ENCODE data around the gene GRIK4.

DNA sequence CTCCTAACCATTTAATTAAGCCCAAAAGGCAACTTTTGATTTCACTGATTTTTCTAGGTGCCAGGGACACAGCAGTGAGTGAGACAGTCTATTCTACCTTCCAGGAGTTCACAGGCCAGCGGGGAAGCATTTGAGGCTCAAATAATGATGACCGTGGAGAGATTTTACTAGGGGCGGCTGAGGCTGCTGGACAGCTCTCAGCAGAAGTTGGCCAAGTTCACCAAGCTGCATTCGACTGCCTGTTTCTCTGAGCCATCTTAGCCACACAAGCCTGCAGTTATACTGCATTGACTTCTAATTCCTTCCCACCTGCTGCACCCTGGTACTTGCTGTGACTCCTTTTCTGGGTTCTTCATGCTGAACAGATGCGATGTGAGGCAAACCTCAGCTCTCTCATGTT lies 343.4 kb downstream of the GRIK4 start:
- TF ChIP-seq, protein P1, sequence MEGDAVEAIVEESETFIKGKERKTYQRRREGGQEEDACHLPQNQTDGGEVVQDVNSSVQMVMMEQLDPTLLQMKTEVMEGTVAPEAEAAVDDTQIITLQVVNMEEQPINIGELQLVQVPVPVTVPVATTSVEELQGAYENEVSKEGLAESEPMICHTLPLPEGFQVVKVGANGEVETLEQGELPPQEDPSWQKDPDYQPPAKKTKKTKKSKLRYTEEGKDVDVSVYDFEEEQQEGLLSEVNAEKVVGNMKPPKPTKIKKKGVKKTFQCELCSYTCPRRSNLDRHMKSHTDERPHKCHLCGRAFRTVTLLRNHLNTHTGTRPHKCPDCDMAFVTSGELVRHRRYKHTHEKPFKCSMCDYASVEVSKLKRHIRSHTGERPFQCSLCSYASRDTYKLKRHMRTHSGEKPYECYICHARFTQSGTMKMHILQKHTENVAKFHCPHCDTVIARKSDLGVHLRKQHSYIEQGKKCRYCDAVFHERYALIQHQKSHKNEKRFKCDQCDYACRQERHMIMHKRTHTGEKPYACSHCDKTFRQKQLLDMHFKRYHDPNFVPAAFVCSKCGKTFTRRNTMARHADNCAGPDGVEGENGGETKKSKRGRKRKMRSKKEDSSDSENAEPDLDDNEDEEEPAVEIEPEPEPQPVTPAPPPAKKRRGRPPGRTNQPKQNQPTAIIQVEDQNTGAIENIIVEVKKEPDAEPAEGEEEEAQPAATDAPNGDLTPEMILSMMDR (conservative IDR thresholded peaks at IDR 0.05 in 1 of 2, IDR thresholded peaks at IDR 0.05 in 1 of 2; ENCODE audit: extremely low read depth in 1 of 2, insufficient read depth in 1 of 2, low read depth in 1 of 2, low read length in 2 of 2), result no peak
- no peak for TF ChIP-seq EZH2 (IDR thresholded peaks at IDR 0.05; ENCODE audit: borderline replicate concordance, low read length)

All from mammary epithelial cell (primary cell).